ENCODE results near the gene GNAI2.
"Not testable (repeated sequence)": the region's sequence is repeated elsewhere in the genome, so short reads cannot be mapped to it uniquely, and the experiment has no call there.

GNAI2 gene

GRCh38 chr3:50241163-50241562 lies 5.2 kb downstream of the GNAI2 start:
- H3K4me3 ChIP-seq (ENCODE audit: low read length), result no peak overlapping the region
- TF ChIP-seq CTCF (conservative IDR thresholded peaks at IDR 0.05; ENCODE audit: low read depth, low read length), result no peak
- DNase-seq (ENCODE audit: low read depth), result no peak

DNA sequence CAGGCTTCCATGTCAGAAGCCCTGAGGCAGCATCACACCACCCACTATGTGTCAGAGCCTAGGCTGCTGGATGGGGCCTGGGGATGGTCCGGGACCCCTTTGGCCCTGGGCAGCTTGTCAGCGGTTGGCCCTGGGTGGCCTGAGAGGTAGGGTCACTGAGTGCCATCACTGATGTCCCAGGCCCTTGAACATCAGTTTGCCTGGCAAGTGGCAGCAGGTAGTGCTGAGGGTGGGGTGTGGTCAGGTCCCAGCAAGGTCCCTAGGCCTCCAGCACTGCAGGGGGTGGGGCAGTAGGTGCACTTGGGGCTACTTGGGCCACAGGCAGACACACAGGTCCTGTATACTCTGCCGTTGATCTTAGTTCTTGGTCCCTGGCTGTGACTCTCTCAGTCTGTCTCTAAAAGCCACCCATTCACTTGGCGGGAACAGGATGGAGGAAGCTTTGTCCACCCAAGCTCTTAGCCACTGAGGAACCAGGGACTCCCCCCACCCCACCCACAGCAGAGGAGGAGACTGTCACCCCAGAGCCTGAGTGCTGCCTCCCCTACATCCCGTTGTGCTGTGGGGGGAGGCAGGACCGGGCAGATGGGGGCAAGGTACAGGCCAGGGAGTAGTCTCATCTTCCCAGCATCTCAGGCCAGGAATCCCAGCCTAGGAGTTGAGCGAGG lies 5.8 kb downstream of the GNAI2 start:
- no peak for TF ChIP-seq CTCF (conservative IDR thresholded peaks at IDR 0.05; ENCODE audit: low read depth, low read length)
- H3K4me3 ChIP-seq (ENCODE audit: low read length), result no peak overlapping the region
- DNase-seq (ENCODE audit: low read depth), result no peak

- H3K4me3 ChIP-seq (ENCODE audit: low read length), result no peak overlapping the region
- no peak for TF ChIP-seq CTCF (conservative IDR thresholded peaks at IDR 0.05; ENCODE audit: low read depth, low read length)
- DNase-seq (ENCODE audit: low read depth), result no peak
These were observed 6.4 kb downstream of the GNAI2 start for GRCh38 chr3:50242381-50242770.

- DNase-seq (ENCODE audit: low read depth), result no peak
- H3K4me3 ChIP-seq (ENCODE audit: low read length), result no peak overlapping the region
- TF ChIP-seq CTCF (conservative IDR thresholded peaks at IDR 0.05; ENCODE audit: low read depth, low read length), result no peak
These were observed 7.0 kb downstream of the GNAI2 start for GRCh38 chr3:50242851-50243542.

- H3K4me3 ChIP-seq (ENCODE audit: low read length), result no peak overlapping the region
- TF ChIP-seq CTCF (conservative IDR thresholded peaks at IDR 0.05; ENCODE audit: low read depth, low read length), result no peak
- no peak for DNase-seq (ENCODE audit: low read depth)
These were observed 7.5 kb downstream of the GNAI2 start for GRCh38 chr3:50243543-50243895.

DNA sequence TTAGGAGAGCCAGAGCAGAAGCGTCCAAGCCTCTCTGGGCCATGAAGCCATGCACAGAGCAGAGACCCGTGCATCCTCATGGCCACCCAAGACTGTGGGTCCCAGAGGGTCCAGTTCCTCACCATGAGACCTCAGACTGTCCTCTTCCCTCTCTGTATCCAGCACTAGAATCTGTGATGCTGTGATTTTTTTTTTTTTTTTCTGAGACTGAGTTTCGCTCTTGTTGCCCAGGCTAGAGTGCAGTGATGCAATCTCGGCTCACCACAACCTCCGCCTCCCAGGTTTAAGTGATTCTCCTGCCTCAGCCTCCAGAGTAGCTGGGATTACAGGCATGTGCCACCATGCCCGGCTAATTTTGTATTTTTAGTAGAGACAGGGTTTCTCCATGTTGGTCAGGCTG lies 8.8 kb downstream of the GNAI2 start:
- not testable (repeated sequence) for DNase-seq (ENCODE audit: low read depth); H3K4me3 ChIP-seq (ENCODE audit: low read length)

- no peak for TF ChIP-seq CTCF (conservative IDR thresholded peaks at IDR 0.05; ENCODE audit: low read depth, low read length)
- H3K4me3 ChIP-seq (ENCODE audit: low read length), result no peak overlapping the region
- DNase-seq (ENCODE audit: low read depth), result no peak
These were observed 9.3 kb downstream of the GNAI2 start for GRCh38 chr3:50245251-50245745.
